ENCODE measurements around the gene HECTD2.

GRCh38 chr10:91434041-91434440 lies 23.9 kb downstream of the HECTD2 start:
- no peak for TF ChIP-seq CTCF (conservative IDR thresholded peaks at IDR 0.05; ENCODE audit: low read depth, low read length)
- TF ChIP-seq EZH2 (IDR thresholded peaks at IDR 0.05; ENCODE audit: borderline replicate concordance, low read depth, low read length, poor library complexity, severe bottlenecking), result no peak

Measured in A673 (cell line).